ENCODE data around the gene PCDHB2.

Gene PCDHB2

GRCh38 chr5:141094481-141095262, at the start of gene PCDHB2:
Gene PCDHB2, plus strand, starts transcription at chr5:141094615. Its CDS starts 176 bp downstream, at chr5:141094791.
- no peak for DNase-seq (ENCODE audit: low read depth)
- no peak for TF ChIP-seq CTCF (conservative IDR thresholded peaks at IDR 0.05; ENCODE audit: low read depth, low read length)
- H3K4me3 ChIP-seq (ENCODE audit: low read length) = no peak within 1 kb of the TSS

GRCh38 chr5:141050622-141051520, 43.5 kb upstream of the PCDHB2 start, which contains the start of gene PCDHB1:
Gene PCDHB1, plus strand, starts transcription at chr5:141051374. Its CDS starts 97 bp downstream, at chr5:141051471.
- no peak for DNase-seq (ENCODE audit: low read depth)
- H3K4me3 ChIP-seq (ENCODE audit: low read length) = peak within 1 kb of the TSS; percentile 18
- no peak for TF ChIP-seq CTCF (conservative IDR thresholded peaks at IDR 0.05; ENCODE audit: low read depth, low read length)

GRCh38 chr5:141051521-141051866, 42.9 kb upstream of the PCDHB2 start:
- DNase-seq (ENCODE audit: low read depth) = no peak
- no peak for TF ChIP-seq CTCF (conservative IDR thresholded peaks at IDR 0.05; ENCODE audit: low read depth, low read length)
- H3K4me3 ChIP-seq (ENCODE audit: low read length) = peak overlapping the region; percentile 18

GRCh38 chr5:141077826-141078225, 16.6 kb upstream of the PCDHB2 start:
- H3K4me3 ChIP-seq (ENCODE audit: low read length) = no peak overlapping the region
- no peak for DNase-seq (ENCODE audit: low read depth)
- TF ChIP-seq CTCF (conservative IDR thresholded peaks at IDR 0.05; ENCODE audit: low read depth, low read length) = no peak

- DNase-seq (ENCODE audit: low read depth) = no peak
- no peak for TF ChIP-seq CTCF (conservative IDR thresholded peaks at IDR 0.05; ENCODE audit: low read depth, low read length)
These were observed 12.2 kb upstream of the PCDHB2 start for GRCh38 chr5:141082228-141082627.

GRCh38 chr5:141084487-141084989, 9.9 kb upstream of the PCDHB2 start:
- no peak for DNase-seq (ENCODE audit: low read depth)
- peak overlapping the region; percentile 21 for H3K4me3 ChIP-seq (ENCODE audit: low read length)
- TF ChIP-seq CTCF (conservative IDR thresholded peaks at IDR 0.05; ENCODE audit: low read depth, low read length) = no peak

More at GRCh38 chr5:141082228-141082627, 12.2 kb upstream of the PCDHB2 start:
- no peak overlapping the region for H3K4me3 ChIP-seq (ENCODE audit: low read length)
